Esophagus (tissue), 2 donors: ENCODE measurements around the gene GAS6. TPM values are rescaled to one million over a fixed set of nuclear protein-coding genes. Genes with fewer than 3 reads are reported as not detected.

ENCODE experiments used
- H3K27ac ChIP-seq, 2 donors: one replicate each; pipeline ENCODE4 v1.5.1; 2013; ENCODE audit warnings: low read depth in 2 of 2, mild to moderate bottlenecking in 2 of 2, inconsistent platforms in 1 of 2, low read length in 1 of 2, moderate library complexity in 1 of 2
- H3K27me3 ChIP-seq, 2 donors: one replicate each; pipeline ENCODE4 v1.6.1; 2013; ENCODE audit warnings: low read length in 2 of 2, control low read depth in 1 of 2, mild to moderate bottlenecking in 1 of 2; ENCODE audit not compliant: insufficient read depth in 2 of 2, control insufficient read depth in 1 of 2
- H3K36me3 ChIP-seq, 2 donors: one replicate each; pipeline ENCODE4 v1.6.1; 2013; ENCODE audit warnings: low read length in 1 of 2; ENCODE audit not compliant: control insufficient read depth in 2 of 2, insufficient read depth in 2 of 2
- H3K4me1 ChIP-seq, 2 donors: one replicate each; pipeline ENCODE4 v1.6.1; 2013; ENCODE audit warnings: low read length in 1 of 2; ENCODE audit not compliant: control insufficient read depth in 2 of 2, insufficient read depth in 2 of 2
- H3K4me3 ChIP-seq, 2 donors: one replicate each; pipeline ENCODE4 v1.5.1; 2013; ENCODE audit warnings: low read length in 2 of 2, mild to moderate bottlenecking in 2 of 2, low read depth in 1 of 2, moderate library complexity in 1 of 2
- H3K9me3 ChIP-seq, 2 donors: one replicate each; pipeline ENCODE4 v1.6.1; 2013; ENCODE audit warnings: mild to moderate bottlenecking in 2 of 2, low read depth in 1 of 2, low read length in 1 of 2, moderate library complexity in 1 of 2; ENCODE audit not compliant: control insufficient read depth in 2 of 2, insufficient read depth in 1 of 2
- WGBS, 2 donors: extraction: QIAGEN DNeasy Blood & Tissue Kit; methylation state at CpG; one replicate each; pipeline ENCODE4 v1.1.7; 2013; 5-methylcytosine and 5-hydroxymethylcytosine counted together
- polyA plus RNA-seq, 2 donors: library from polyadenylated mRNA; stranded (reverse); fragments of 200-250 nt; gene quantifications; one replicate each; pipeline ENCODE4 v1.2.3, GENCODE V29; 2013
- donor health status: healthy with polysubstance abuse.
- donor health status: Bipolar disorder and iron deficiency.

GAS6 gene
- polyA plus RNA-seq, 2 donors, result 47.3 to 56.5 TPM

GRCh38 chr13:113805431-113806103 is 58.3 kb downstream of the GAS6 start:
- H3K9me3 ChIP-seq, result peaks cover 0 to 7% of the 10 kb centered on the region in 2 donors
- H3K27me3 ChIP-seq, result no peaks in the 10 kb centered on the region
- H3K4me3 ChIP-seq, result no peak overlapping the region
- no peak overlapping the region for H3K27ac ChIP-seq
- H3K36me3 ChIP-seq, result no peaks in the 10 kb centered on the region
- WGBS, 2 donors, result 89 to 92% methylated on average over 27 of the region's 27 CpGs
- H3K4me1 ChIP-seq, result peaks cover 3 to 11% of the 10 kb centered on the region in 2 donors

GRCh38 chr13:113804703-113805430 is 59.0 kb downstream of the GAS6 start:
- H3K36me3 ChIP-seq, result no peaks in the 10 kb centered on the region
- no peak overlapping the region for H3K4me3 ChIP-seq
- H3K9me3 ChIP-seq, result peaks cover 0 to 6% of the 10 kb centered on the region in 2 donors
- peaks cover 3 to 11% of the 10 kb centered on the region in 2 donors for H3K4me1 ChIP-seq
- H3K27ac ChIP-seq, result no peak overlapping the region
- H3K27me3 ChIP-seq, result no peaks in the 10 kb centered on the region
- 90% methylated on average over 36 to 39 of the region's 39 CpGs for WGBS, 2 donors

GRCh38 chr13:113804017-113804702 is 59.7 kb downstream of the GAS6 start:
- Histone ChIP-seq H3K4me1 (peaks cover 3 to 11% of the 10 kb centered on the region in 2 donors), H3K27ac (no peak overlapping the region)
- 87 to 91% methylated on average over 32 to 34 of the region's 34 CpGs for WGBS, 2 donors

GRCh38 chr13:113803409-113804016 is 60.4 kb downstream of the GAS6 start:
- Histone ChIP-seq H3K27ac (no peak overlapping the region), H3K36me3 (no peaks in the 10 kb centered on the region), H3K4me3 (no peak overlapping the region), H3K27me3 (no peaks in the 10 kb centered on the region), H3K9me3 (peaks cover 0 to 6% of the 10 kb centered on the region in 2 donors), H3K4me1 (peaks cover 3 to 11% of the 10 kb centered on the region in 2 donors)
- WGBS, 2 donors, result 82 to 86% methylated on average over 32 of the region's 32 CpGs

More at GRCh38 chr13:113804017-113804702, 59.7 kb downstream of the GAS6 start:
- no peak overlapping the region for H3K4me3 ChIP-seq
- no peaks in the 10 kb centered on the region for H3K27me3 ChIP-seq
- H3K36me3 ChIP-seq, result no peaks in the 10 kb centered on the region
- peaks cover 0 to 6% of the 10 kb centered on the region in 2 donors for H3K9me3 ChIP-seq

GRCh38 chr13:113802761-113803160 is 61.1 kb downstream of the GAS6 start:
- 68 to 74% methylated on average over 25 of the region's 25 CpGs for WGBS, 2 donors
- H3K4me3 ChIP-seq, result no peak overlapping the region
- peaks cover 0 to 2% of the 10 kb centered on the region in 2 donors for H3K9me3 ChIP-seq

GRCh38 chr13:113802090-113802531 is 61.8 kb downstream of the GAS6 start:
- Histone ChIP-seq H3K9me3 (no peaks in the 10 kb centered on the region), H3K27me3 (no peaks in the 10 kb centered on the region)

More at GRCh38 chr13:113802761-113803160, 61.1 kb downstream of the GAS6 start:
- H3K27me3 ChIP-seq, result no peaks in the 10 kb centered on the region
- H3K4me1 ChIP-seq, result peaks cover 3 to 11% of the 10 kb centered on the region in 2 donors
- no peaks in the 10 kb centered on the region for H3K36me3 ChIP-seq
- no peak overlapping the region for H3K27ac ChIP-seq

GRCh38 chr13:113801289-113801961 is 62.5 kb downstream of the GAS6 start:
- no peaks in the 10 kb centered on the region for H3K36me3 ChIP-seq
- H3K4me3 ChIP-seq, result no peak overlapping the region
- H3K27ac ChIP-seq, result no peak overlapping the region
- no peaks in the 10 kb centered on the region for H3K9me3 ChIP-seq
- WGBS, 2 donors, result 62 to 73% methylated on average over 33 of the region's 33 CpGs
- no peaks in the 10 kb centered on the region for H3K27me3 ChIP-seq
- peaks cover 3 to 11% of the 10 kb centered on the region in 2 donors for H3K4me1 ChIP-seq

More at GRCh38 chr13:113802090-113802531, 61.8 kb downstream of the GAS6 start:
- Histone ChIP-seq H3K4me1 (peaks cover 3 to 11% of the 10 kb centered on the region in 2 donors), H3K27ac (no peak overlapping the region), H3K4me3 (no peak overlapping the region), H3K36me3 (no peaks in the 10 kb centered on the region)
- 8 to 10% methylated on average over 14 to 15 of the region's 15 CpGs for WGBS, 2 donors

GRCh38 chr13:113800576-113800926 is 63.3 kb downstream of the GAS6 start:
- Histone ChIP-seq H3K9me3 (no peaks in the 10 kb centered on the region), H3K27ac (no peak overlapping the region), H3K36me3 (no peaks in the 10 kb centered on the region), H3K4me3 (no peak overlapping the region), H3K27me3 (no peaks in the 10 kb centered on the region), H3K4me1 (peaks cover 3 to 11% of the 10 kb centered on the region in 2 donors)
- 79 to 88% methylated on average over 10 of the region's 10 CpGs for whole genome bisulfite sequencing, 2 donors
